Measurements from ENCODE around the gene DNAH9. TPM values are rescaled to one million over a fixed set of nuclear protein-coding genes. Genes with fewer than 3 reads are reported as not detected.
A peak's percentile ranks its signal among the peaks of the same experiment; 100 is the strongest.

The DNAH9 gene, protein sequence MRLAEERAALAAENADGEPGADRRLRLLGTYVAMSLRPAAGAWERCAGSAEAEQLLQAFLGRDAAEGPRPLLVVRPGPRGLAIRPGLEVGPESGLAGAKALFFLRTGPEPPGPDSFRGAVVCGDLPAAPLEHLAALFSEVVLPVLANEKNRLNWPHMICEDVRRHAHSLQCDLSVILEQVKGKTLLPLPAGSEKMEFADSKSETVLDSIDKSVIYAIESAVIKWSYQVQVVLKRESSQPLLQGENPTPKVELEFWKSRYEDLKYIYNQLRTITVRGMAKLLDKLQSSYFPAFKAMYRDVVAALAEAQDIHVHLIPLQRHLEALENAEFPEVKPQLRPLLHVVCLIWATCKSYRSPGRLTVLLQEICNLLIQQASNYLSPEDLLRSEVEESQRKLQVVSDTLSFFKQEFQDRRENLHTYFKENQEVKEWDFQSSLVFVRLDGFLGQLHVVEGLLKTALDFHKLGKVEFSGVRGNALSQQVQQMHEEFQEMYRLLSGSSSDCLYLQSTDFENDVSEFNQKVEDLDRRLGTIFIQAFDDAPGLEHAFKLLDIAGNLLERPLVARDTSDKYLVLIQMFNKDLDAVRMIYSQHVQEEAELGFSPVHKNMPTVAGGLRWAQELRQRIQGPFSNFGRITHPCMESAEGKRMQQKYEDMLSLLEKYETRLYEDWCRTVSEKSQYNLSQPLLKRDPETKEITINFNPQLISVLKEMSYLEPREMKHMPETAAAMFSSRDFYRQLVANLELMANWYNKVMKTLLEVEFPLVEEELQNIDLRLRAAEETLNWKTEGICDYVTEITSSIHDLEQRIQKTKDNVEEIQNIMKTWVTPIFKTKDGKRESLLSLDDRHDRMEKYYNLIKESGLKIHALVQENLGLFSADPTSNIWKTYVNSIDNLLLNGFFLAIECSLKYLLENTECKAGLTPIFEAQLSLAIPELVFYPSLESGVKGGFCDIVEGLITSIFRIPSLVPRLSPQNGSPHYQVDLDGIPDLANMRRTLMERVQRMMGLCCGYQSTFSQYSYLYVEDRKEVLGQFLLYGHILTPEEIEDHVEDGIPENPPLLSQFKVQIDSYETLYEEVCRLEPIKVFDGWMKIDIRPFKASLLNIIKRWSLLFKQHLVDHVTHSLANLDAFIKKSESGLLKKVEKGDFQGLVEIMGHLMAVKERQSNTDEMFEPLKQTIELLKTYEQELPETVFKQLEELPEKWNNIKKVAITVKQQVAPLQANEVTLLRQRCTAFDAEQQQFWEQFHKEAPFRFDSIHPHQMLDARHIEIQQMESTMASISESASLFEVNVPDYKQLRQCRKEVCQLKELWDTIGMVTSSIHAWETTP (N-terminal part only)
- 0.92 TPM for polyA plus RNA-seq (2013, experiment 1 of 2)
- polyA plus RNA-seq (2013, experiment 2 of 2) = 1.5 TPM

DNA sequence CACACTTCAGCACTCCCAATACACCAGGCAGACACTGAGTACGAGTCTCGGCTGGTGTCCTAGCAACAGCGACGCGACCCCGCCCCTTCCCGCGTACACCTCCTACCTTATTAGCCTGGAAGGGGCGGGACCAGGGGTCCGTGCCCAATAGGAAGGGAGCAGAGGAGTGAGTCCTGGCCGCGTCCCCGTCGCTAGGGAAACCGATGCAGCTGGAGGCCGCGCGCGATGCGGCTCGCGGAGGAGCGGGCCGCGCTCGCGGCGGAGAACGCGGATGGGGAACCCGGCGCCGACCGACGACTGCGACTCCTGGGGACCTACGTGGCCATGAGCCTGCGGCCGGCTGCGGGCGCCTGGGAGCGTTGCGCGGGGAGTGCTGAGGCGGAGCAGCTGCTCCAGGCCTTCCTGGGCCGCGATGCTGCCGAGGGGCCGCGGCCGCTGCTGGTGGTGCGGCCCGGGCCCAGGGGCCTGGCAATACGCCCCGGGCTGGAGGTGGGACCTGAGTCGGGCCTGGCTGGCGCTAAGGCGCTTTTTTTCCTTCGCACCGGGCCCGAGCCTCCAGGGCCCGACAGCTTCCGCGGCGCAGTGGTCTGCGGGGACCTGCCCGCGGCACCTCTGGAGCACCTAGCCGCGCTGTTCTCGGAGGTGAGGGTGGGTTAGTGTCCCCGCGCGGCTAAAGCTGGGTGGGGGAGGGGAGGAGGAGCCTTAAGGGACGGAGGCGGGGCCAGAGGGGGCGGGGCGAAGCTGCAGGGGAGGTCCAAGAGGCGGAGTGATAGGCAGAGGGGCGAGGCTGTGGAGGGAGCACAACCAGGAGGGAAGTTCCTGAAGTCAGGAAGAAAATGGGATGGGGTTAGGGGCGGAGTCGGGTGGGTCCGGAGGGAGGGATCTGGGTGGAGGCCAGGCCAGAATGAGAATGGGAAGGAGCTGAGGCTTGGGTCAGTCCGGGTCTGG, at the start of gene DNAH9:
TSS of gene DNAH9 (plus strand) at position 197 of the 948 bp plus-strand sequence. CDS start at position 226, 29 bp downstream.
- Histone ChIP-seq H3K27ac (ENCODE audit: low read depth, low read length, severe bottlenecking) (peak within 1 kb of the TSS; percentile 88), H3K4me1 (ENCODE audit: control insufficient read depth, insufficient read depth, low read length, poor library complexity, severe bottlenecking) (no peaks in the 10 kb centered on the region), H3K4me3 (ENCODE audit: extremely low read depth, insufficient read depth, low read length, poor library complexity, severe bottlenecking) (peak within 1 kb of the TSS; percentile 65), H3K36me3 (ENCODE audit: control insufficient read depth, insufficient read depth, low read length) (no peaks in the 10 kb centered on the region), H3K9me3 (ENCODE audit: control insufficient read depth, low read length) (no peaks in the 10 kb centered on the region)
- 0 to 1% methylated on average over 37 to 66 of the region's 84 CpGs for WGBS, 2 experiments (ENCODE audit: insufficient coverage in 2 of 2)

DNA sequence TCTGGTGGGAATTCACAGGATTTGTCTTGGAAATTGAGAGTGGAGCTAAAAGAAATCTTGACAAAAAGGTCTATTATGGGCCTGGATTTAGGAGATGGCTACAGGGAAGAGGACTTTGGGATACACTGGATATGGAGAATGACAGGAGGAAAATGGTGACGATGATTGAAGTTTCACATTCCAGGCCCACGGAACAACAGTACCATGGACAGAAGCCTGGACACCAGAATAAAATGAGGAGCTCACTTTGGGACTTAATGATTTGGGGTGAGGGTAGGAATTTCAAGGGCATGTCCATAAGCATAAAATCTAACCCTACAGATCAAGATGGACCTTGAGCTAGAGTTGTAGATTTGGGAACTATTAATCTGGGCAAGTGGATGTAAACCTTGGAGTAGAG, 47.8 kb upstream of the DNAH9 start:
- no peaks in the 10 kb centered on the region for H3K4me1 ChIP-seq (ENCODE audit: control insufficient read depth, insufficient read depth, low read length, poor library complexity, severe bottlenecking)
- H3K9me3 ChIP-seq (ENCODE audit: control insufficient read depth, low read length) = no peaks in the 10 kb centered on the region
- no peaks in the 10 kb centered on the region for H3K36me3 ChIP-seq (ENCODE audit: control insufficient read depth, insufficient read depth, low read length)
- H3K4me3 ChIP-seq (ENCODE audit: extremely low read depth, insufficient read depth, low read length, poor library complexity, severe bottlenecking) = no peak overlapping the region
- H3K27ac ChIP-seq (ENCODE audit: low read depth, low read length, severe bottlenecking) = no peak overlapping the region
- WGBS, 2 experiments (ENCODE audit: insufficient coverage in 2 of 2) = 73% methylated on average over 2 of the region's 2 CpGs; no CpG with 5 or more reads in 1 of the 2 experiments

DNA sequence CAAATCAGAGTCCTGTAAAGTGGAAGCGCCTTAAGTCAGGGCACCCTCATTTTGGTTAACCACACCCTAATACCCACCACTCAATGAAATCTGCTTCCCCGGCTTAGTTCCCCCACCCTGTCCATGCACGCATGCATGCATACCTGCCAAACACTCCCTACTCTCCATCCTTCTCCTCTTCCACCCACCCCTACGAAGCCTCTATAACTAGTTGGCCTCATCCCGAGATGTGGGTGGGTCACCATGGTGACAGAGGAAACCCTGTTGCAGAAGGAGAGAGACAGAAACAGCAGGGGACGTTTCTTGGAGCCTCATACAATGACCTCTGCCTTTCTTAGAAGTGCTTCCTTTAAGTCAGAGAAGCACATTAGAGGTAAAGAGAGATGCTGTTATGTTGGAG, 46.8 kb upstream of the DNAH9 start:
- H3K4me1 ChIP-seq (ENCODE audit: control insufficient read depth, insufficient read depth, low read length, poor library complexity, severe bottlenecking) = no peaks in the 10 kb centered on the region
- H3K4me3 ChIP-seq (ENCODE audit: extremely low read depth, insufficient read depth, low read length, poor library complexity, severe bottlenecking) = no peak overlapping the region
- H3K27ac ChIP-seq (ENCODE audit: low read depth, low read length, severe bottlenecking) = no peak overlapping the region
- H3K9me3 ChIP-seq (ENCODE audit: control insufficient read depth, low read length) = no peaks in the 10 kb centered on the region
- WGBS, 2 experiments (ENCODE audit: insufficient coverage in 2 of 2) = 67 to 73% methylated on average over 4 to 6 of the region's 6 CpGs
- no peaks in the 10 kb centered on the region for H3K36me3 ChIP-seq (ENCODE audit: control insufficient read depth, insufficient read depth, low read length)

DNA sequence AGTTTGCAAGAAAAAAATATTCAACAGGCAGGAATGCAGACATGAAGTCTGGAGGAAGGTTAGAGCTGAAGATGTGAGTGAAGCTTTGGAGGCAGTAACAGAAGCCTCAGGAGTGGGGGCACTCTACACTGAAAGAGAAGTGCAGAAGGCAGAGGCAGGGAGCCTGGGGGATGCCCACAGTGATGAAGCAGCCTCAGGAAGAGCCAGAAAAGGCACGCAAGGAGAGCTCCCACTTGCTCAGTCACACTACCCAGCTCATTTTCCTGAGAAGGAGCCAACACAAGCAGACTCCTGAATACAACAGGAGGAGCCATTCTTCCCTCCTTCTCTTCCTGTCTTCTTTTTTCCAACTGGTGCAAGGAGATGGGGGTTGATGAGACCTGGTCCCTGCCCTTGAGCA, 45.1 kb upstream of the DNAH9 start:
- H3K27ac ChIP-seq (ENCODE audit: low read depth, low read length, severe bottlenecking) = no peak overlapping the region
- H3K4me3 ChIP-seq (ENCODE audit: extremely low read depth, insufficient read depth, low read length, poor library complexity, severe bottlenecking) = no peak overlapping the region
- no peaks in the 10 kb centered on the region for H3K4me1 ChIP-seq (ENCODE audit: control insufficient read depth, insufficient read depth, low read length, poor library complexity, severe bottlenecking)
- H3K36me3 ChIP-seq (ENCODE audit: control insufficient read depth, insufficient read depth, low read length) = no peaks in the 10 kb centered on the region
- no peaks in the 10 kb centered on the region for H3K9me3 ChIP-seq (ENCODE audit: control insufficient read depth, low read length)
- WGBS, 2 experiments (ENCODE audit: insufficient coverage in 2 of 2) = 67 to 83% methylated on average over 1 of the region's 1 CpG

DNA sequence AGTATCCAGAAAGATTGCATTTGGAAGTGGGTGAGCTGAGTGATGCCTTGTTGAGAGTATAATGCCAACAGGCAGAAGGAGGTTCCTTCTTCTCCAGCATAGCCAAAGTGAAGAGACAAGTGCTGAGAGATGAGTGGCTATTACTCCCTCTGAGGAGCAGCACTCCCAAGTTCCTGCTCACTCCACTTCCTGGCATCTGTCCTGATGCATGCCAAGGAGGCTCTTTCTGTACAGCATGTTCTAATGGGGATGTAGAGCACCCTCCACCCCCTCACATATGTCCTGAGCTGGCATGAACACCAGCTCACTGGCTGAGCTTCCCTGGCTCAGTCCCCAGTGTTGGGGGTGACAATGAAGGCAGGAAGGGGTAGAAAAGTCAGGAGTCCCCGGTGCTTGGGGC, 44.2 kb upstream of the DNAH9 start:
- 40 to 100% methylated on average over 1 of the region's 1 CpG for WGBS, 2 experiments (ENCODE audit: insufficient coverage in 2 of 2)
- Histone ChIP-seq H3K36me3 (ENCODE audit: control insufficient read depth, insufficient read depth, low read length) (no peaks in the 10 kb centered on the region), H3K4me1 (ENCODE audit: control insufficient read depth, insufficient read depth, low read length, poor library complexity, severe bottlenecking) (no peaks in the 10 kb centered on the region), H3K9me3 (ENCODE audit: control insufficient read depth, low read length) (no peaks in the 10 kb centered on the region), H3K27ac (ENCODE audit: low read depth, low read length, severe bottlenecking) (no peak overlapping the region), H3K4me3 (ENCODE audit: extremely low read depth, insufficient read depth, low read length, poor library complexity, severe bottlenecking) (no peak overlapping the region)

DNA sequence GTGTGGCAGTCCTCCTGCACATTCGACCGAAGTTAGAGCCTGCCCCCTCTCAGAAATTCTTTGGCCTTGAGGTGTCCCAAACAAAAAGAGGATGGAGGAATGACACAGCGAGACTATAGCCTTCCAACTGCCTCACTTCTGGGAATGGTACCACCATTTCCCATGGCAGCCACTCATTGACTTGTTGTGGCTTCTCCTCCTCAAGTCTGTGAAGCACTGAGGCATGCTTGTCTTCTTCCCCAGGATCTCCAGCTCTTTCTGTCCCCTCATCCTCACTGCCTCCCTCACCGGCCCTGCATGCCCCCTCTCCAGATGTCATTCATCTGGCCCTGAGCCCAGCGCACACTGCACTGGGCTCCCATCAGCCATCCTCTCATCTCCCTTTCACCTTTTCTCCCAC, 43.7 kb upstream of the DNAH9 start:
- H3K36me3 ChIP-seq (ENCODE audit: control insufficient read depth, insufficient read depth, low read length) = no peaks in the 10 kb centered on the region
- H3K4me3 ChIP-seq (ENCODE audit: extremely low read depth, insufficient read depth, low read length, poor library complexity, severe bottlenecking) = no peak overlapping the region
- WGBS, 2 experiments (ENCODE audit: insufficient coverage in 2 of 2) = 93 to 94% methylated on average over 4 to 5 of the region's 5 CpGs
- no peak overlapping the region for H3K27ac ChIP-seq (ENCODE audit: low read depth, low read length, severe bottlenecking)
- no peaks in the 10 kb centered on the region for H3K4me1 ChIP-seq (ENCODE audit: control insufficient read depth, insufficient read depth, low read length, poor library complexity, severe bottlenecking)
- H3K9me3 ChIP-seq (ENCODE audit: control insufficient read depth, low read length) = no peaks in the 10 kb centered on the region

DNA sequence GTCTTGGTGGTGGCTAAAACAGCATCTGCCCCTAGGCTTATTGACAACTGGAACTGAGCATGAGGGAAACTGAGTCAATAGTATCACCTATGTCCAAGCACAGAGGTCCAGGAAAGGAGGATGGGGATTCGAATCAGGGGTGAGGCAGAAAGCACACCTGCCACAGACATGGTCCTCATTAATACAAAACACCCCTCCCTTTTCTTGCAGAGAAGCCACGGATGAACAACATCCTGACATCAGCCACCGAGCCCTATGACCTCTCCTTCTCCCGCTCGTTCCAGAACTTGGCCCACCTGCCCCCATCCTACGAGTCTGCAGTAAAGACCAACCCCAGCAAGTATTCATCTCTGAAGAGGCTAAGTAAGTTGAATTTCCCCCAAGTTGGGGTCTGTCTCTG, 42.7 kb upstream of the DNAH9 start:
- H3K27ac ChIP-seq (ENCODE audit: low read depth, low read length, severe bottlenecking) = no peak overlapping the region
- H3K4me3 ChIP-seq (ENCODE audit: extremely low read depth, insufficient read depth, low read length, poor library complexity, severe bottlenecking) = no peak overlapping the region
- H3K9me3 ChIP-seq (ENCODE audit: control insufficient read depth, low read length) = no peaks in the 10 kb centered on the region
- no peaks in the 10 kb centered on the region for H3K4me1 ChIP-seq (ENCODE audit: control insufficient read depth, insufficient read depth, low read length, poor library complexity, severe bottlenecking)
- whole genome bisulfite sequencing, 2 experiments (ENCODE audit: insufficient coverage in 2 of 2) = 93% methylated on average over 5 of the region's 6 CpGs; no CpG with 5 or more reads in 1 of the 2 experiments
- no peaks in the 10 kb centered on the region for H3K36me3 ChIP-seq (ENCODE audit: control insufficient read depth, insufficient read depth, low read length)

DNA sequence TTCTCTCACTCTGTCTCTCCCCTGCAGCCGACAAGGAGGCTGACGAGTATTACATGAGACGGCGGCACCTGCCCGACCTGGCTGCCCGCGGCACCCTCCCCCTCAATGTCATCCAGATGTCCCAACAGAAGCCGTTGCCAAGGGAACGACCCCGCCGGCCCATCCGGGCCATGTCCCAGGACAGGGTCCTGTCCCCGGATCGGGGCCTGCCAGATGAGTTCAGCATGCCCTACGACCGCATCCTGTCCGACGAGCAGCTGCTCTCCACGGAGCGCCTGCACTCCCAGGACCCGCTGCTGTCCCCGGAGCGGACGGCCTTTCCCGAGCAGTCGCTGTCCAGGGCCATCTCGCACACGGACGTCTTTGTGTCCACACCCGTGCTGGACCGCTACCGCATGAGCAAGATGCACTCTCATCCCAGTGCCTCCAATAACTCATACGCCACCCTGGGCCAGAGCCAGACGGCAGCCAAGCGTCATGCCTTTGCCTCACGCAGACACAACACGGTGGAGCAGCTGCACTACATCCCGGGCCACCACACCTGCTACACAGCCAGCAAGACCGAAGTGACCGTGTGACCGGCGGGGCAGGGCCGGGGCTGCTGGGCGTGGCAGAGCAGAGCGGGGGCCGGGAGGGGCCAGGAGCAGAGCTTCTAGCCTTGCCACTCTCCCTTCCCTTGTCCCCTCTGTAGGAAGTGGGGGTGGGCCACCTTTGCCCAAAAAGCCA, 40.4 kb upstream of the DNAH9 start:
- Histone ChIP-seq H3K4me3 (ENCODE audit: extremely low read depth, insufficient read depth, low read length, poor library complexity, severe bottlenecking) (no peak overlapping the region), H3K36me3 (ENCODE audit: control insufficient read depth, insufficient read depth, low read length) (no peaks in the 10 kb centered on the region), H3K27ac (ENCODE audit: low read depth, low read length, severe bottlenecking) (no peak overlapping the region), H3K9me3 (ENCODE audit: control insufficient read depth, low read length) (no peaks in the 10 kb centered on the region), H3K4me1 (ENCODE audit: control insufficient read depth, insufficient read depth, low read length, poor library complexity, severe bottlenecking) (no peaks in the 10 kb centered on the region)
- 95 to 96% methylated on average over 34 to 35 of the region's 46 CpGs for WGBS, 2 experiments (ENCODE audit: insufficient coverage in 2 of 2)

DNA sequence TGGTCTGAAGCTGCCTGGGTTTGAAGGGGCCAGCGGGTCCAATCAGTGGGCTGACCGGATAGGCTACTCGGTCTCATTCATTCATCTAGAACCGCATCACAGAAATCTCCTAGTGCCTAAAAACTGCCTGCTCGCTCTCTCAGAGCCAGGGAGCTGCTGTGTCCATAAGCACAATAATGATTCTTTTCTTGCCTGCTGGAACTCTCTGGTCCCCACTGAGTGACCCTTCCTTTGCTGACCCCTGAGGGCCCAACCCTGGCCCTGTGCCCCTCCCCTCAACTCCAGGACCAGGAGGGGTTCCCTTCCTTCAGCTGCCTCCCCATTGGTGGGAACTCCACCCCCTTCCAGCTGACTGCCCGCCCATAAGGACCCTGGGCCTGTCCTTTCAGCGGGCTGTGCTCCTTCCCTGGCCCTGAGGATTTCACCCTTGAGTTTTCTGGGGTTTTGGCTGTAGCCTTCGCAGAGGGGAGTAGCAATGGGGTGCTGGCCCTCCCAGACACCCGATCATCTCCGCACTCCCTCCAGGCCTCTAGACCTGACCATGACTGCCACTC, 39.5 kb upstream of the DNAH9 start:
- Histone ChIP-seq H3K4me1 (ENCODE audit: control insufficient read depth, insufficient read depth, low read length, poor library complexity, severe bottlenecking) (no peaks in the 10 kb centered on the region), H3K27ac (ENCODE audit: low read depth, low read length, severe bottlenecking) (no peak overlapping the region), H3K36me3 (ENCODE audit: control insufficient read depth, insufficient read depth, low read length) (no peaks in the 10 kb centered on the region), H3K4me3 (ENCODE audit: extremely low read depth, insufficient read depth, low read length, poor library complexity, severe bottlenecking) (no peak overlapping the region), H3K9me3 (ENCODE audit: control insufficient read depth, low read length) (no peaks in the 10 kb centered on the region)
- WGBS, 2 experiments (ENCODE audit: insufficient coverage in 2 of 2) = 89 to 95% methylated on average over 8 to 9 of the region's 10 CpGs

Measured in mesodermal cell (in vitro differentiated cells).